WTC11 (cell line): ENCODE data around the gene OR4B1. TPM values are rescaled to one million over a fixed set of nuclear protein-coding genes. Genes with fewer than 3 reads are reported as not detected.
"Not testable (repeated sequence)": the region's sequence is repeated elsewhere in the genome, so short reads cannot be mapped to it uniquely, and the experiment has no call there.

Source experiments
- ATAC-seq: fragments of 200-7000 bp; cut with Tn5 transposase; 2 replicates; pipeline ENCODE4 v1.10.0; 2021; ENCODE audit warnings: mild to moderate bottlenecking, moderate library complexity
- CTCF ChIA-PET: fragments of 300-600 bp; sonication (Branson Sonifier 250); formaldehyde crosslinking; loops from one replicate; lab custom pipeline; 2021; ENCODE audit warnings: antibody characterized with exemption; lab: Charles Lee
- POLR2A ChIA-PET: fragments of 350-600 bp; sonication (Branson Sonifier 250); formaldehyde crosslinking; loops from one replicate; lab custom pipeline; 2021; ENCODE audit warnings: antibody characterized with exemption; lab: Charles Lee
- DNase-seq: peaks from one replicate; pipeline ENCODE4 v3.0.0; 2021; ENCODE audit warnings: low spot score
- H3K27ac Mint-ChIP-seq: 2 replicates; pipeline ENCODE4 v1.8.0; 2021; ENCODE audit warnings: mixed read lengths
- H3K27me3 Mint-ChIP-seq: 2 replicates; pipeline ENCODE4 v1.8.0; 2021; ENCODE audit warnings: low read depth, mild to moderate bottlenecking, moderate library complexity, mixed read lengths
- H3K36me3 Mint-ChIP-seq: 2 replicates; pipeline ENCODE4 v1.8.0; 2021; ENCODE audit warnings: mixed read lengths
- H3K4me1 Mint-ChIP-seq: 2 replicates; pipeline ENCODE4 v1.8.0; 2022; ENCODE audit warnings: mixed read lengths
- H3K4me3 Mint-ChIP-seq: 2 replicates; pipeline ENCODE4 v1.8.0; 2021; ENCODE audit warnings: mild to moderate bottlenecking, moderate library complexity, mixed read lengths
- H3K9me3 Mint-ChIP-seq: 2 replicates; pipeline ENCODE4 v1.8.0; 2021; ENCODE audit warnings: mixed read lengths
- AFF4 ChIP-seq: sonication (generic); formaldehyde crosslinking; IDR thresholded peaks from 2 replicates; pipeline ENCODE4 v1.8.1; 2023; ENCODE audit warnings: mild to moderate bottlenecking, missing genetic modification reagents, borderline replicate concordance
- ATF3 ChIP-seq: sonication (generic); formaldehyde crosslinking; conservative IDR thresholded peaks from 2 replicates; pipeline ENCODE4 v1.8.1; 2022; ENCODE audit warnings: mild to moderate bottlenecking, missing genetic modification reagents
- ERG ChIP-seq: fragments of 250-450 bp; sonication (Bioruptor Pico); IDR thresholded peaks from 2 replicates; pipeline ENCODE4 v1.8.0; 2021; ENCODE audit warnings: mild to moderate bottlenecking
- ETV6 ChIP-seq: sonication (generic); formaldehyde crosslinking; IDR thresholded peaks from 2 replicates; pipeline ENCODE4 v1.8.1; 2022; ENCODE audit warnings: mild to moderate bottlenecking, missing genetic modification reagents
- HMGA2 ChIP-seq: fragments of 250-450 bp; sonication (Bioruptor Pico); IDR thresholded peaks from 2 replicates; pipeline ENCODE4 v1.4.0; 2021; ENCODE audit warnings: mild to moderate bottlenecking, moderate library complexity
- MAX ChIP-seq: sonication (generic); formaldehyde crosslinking; IDR thresholded peaks from 2 replicates; pipeline ENCODE4 v1.8.0; 2022; ENCODE audit warnings: mild to moderate bottlenecking, missing genetic modification reagents
- MXD4 ChIP-seq: fragments of 250-450 bp; sonication (Bioruptor Pico); IDR thresholded peaks from 2 replicates; pipeline ENCODE4 v1.8.0; 2021; ENCODE audit warnings: mild to moderate bottlenecking, moderate library complexity, borderline replicate concordance
- NFATC4 ChIP-seq: fragments of 250-450 bp; sonication (Bioruptor Pico); IDR thresholded peaks from 2 replicates; pipeline ENCODE4 v1.9.0; 2021; ENCODE audit warnings: mild to moderate bottlenecking
- NFE2L1 ChIP-seq: sonication (generic); formaldehyde crosslinking; IDR thresholded peaks from 2 replicates; pipeline ENCODE4 v1.8.1; 2023; ENCODE audit warnings: missing genetic modification reagents
- NFYB ChIP-seq: sonication (generic); formaldehyde crosslinking; conservative IDR thresholded peaks from 2 replicates; pipeline ENCODE4 v1.8.0; 2022; ENCODE audit warnings: low read depth, missing genetic modification reagents
- PRRX2 ChIP-seq: fragments of 250-450 bp; sonication (Bioruptor Pico); IDR thresholded peaks from 2 replicates; pipeline ENCODE4 v1.8.0; 2021; ENCODE audit warnings: mild to moderate bottlenecking
- RELA ChIP-seq: sonication (generic); formaldehyde crosslinking; IDR thresholded peaks from 2 replicates; pipeline ENCODE4 v1.8.1; 2022; ENCODE audit warnings: missing genetic modification reagents, mild to moderate bottlenecking, borderline replicate concordance
- RORB ChIP-seq: fragments of 250-450 bp; sonication (Bioruptor Pico); IDR thresholded peaks from 2 replicates; pipeline ENCODE4 v1.9.0; 2021; ENCODE audit warnings: mild to moderate bottlenecking
- SP1 ChIP-seq: sonication (generic); formaldehyde crosslinking; conservative IDR thresholded peaks from 2 replicates; pipeline ENCODE4 v1.8.1; 2022; ENCODE audit warnings: missing genetic modification reagents
- TCF7 ChIP-seq: sonication (generic); formaldehyde crosslinking; IDR thresholded peaks from 2 replicates; pipeline ENCODE4 v1.8.0; 2022; ENCODE audit warnings: mild to moderate bottlenecking, low read depth, missing genetic modification reagents, moderate library complexity
- ZBTB21 ChIP-seq: sonication (generic); formaldehyde crosslinking; IDR thresholded peaks from 2 replicates; pipeline ENCODE4 v1.8.1; 2023; ENCODE audit warnings: mild to moderate bottlenecking, missing genetic modification reagents, borderline replicate concordance
- ZMAT4 ChIP-seq: fragments of 250-450 bp; sonication (Bioruptor Pico); IDR thresholded peaks from 2 replicates; pipeline ENCODE4 v1.9.0; 2021; ENCODE audit warnings: mild to moderate bottlenecking
- ZNF232 ChIP-seq: sonication (generic); formaldehyde crosslinking; IDR thresholded peaks from 2 replicates; pipeline ENCODE4 v1.8.0; 2022; ENCODE audit warnings: mild to moderate bottlenecking, missing genetic modification reagents
- ZNF317 ChIP-seq: sonication (generic); formaldehyde crosslinking; IDR thresholded peaks from 2 replicates; pipeline ENCODE4 v1.8.1; 2023; ENCODE audit warnings: low read depth, mild to moderate bottlenecking, moderate library complexity, missing genetic modification reagents, borderline replicate concordance
- ZNF532 ChIP-seq: fragments of 250-450 bp; sonication (Bioruptor Pico); IDR thresholded peaks from 2 replicates; pipeline ENCODE4 v1.9.0; 2021; ENCODE audit warnings: mild to moderate bottlenecking, borderline replicate concordance
- ZSCAN18 ChIP-seq: fragments of 250-450 bp; sonication (Bioruptor Pico); IDR thresholded peaks from 2 replicates; pipeline ENCODE4 v2.1.2; 2022; ENCODE audit warnings: mild to moderate bottlenecking, moderate library complexity
- total RNA-seq: library from RNA; stranded (reverse); gene quantifications from 3 replicates; pipeline ENCODE4 v1.2.3, GENCODE V29; 2021

The OR4B1 gene
- total RNA-seq, 1 experiment from 2014 or later, result not detected

GRCh38 chr11:48184452-48184851, 32.2 kb upstream of the OR4B1 start:
- no peak overlapping the region for H3K27ac Mint-ChIP-seq
- H3K27me3 Mint-ChIP-seq, result no peaks in the 10 kb centered on the region; the same call in 1 of the 2 replicates
- ChIA-PET POLR2A (no interaction called here), CTCF (no interaction called here)
- DNase-seq, result no peak
- H3K4me1 Mint-ChIP-seq, result no peaks in the 10 kb centered on the region
- peaks cover 75% of the 10 kb centered on the region for H3K9me3 Mint-ChIP-seq
- H3K4me3 Mint-ChIP-seq, result no peak overlapping the region
- TF ChIP-seq ZNF232 (CRISPR knock-in tag), result no peak
- no peak for TF ChIP-seq MXD4
- no peak for TF ChIP-seq NFYB
- TF ChIP-seq PRRX2 (CRISPR knock-in tag), result no peak
- TF ChIP-seq MAX (CRISPR knock-in tag), result no peak
- no peak for TF ChIP-seq NFE2L1 (CRISPR knock-in tag)
- no peak for TF ChIP-seq ATF3 (CRISPR knock-in tag)
- TF ChIP-seq ZMAT4 (CRISPR knock-in tag), result no peak
- TF ChIP-seq SP1, result no peak
- ATAC-seq, result no peak
- peaks cover 47% of the 10 kb centered on the region for H3K36me3 Mint-ChIP-seq

- not testable (repeated sequence) for ATAC-seq
- H3K9me3 Mint-ChIP-seq, result peaks cover 75% of the 10 kb centered on the region
These were observed 25.5 kb upstream of the OR4B1 start for GRCh38 chr11:48190906-48191654.

GRCh38 chr11:48193876-48194275, 22.7 kb upstream of the OR4B1 start:
- H3K4me1 Mint-ChIP-seq, result no peaks in the 10 kb centered on the region
- ChIA-PET CTCF (no interaction called here), POLR2A (no interaction called here)
- H3K27me3 Mint-ChIP-seq, result peaks cover 9% of the 10 kb centered on the region
- H3K27ac Mint-ChIP-seq, result no peak overlapping the region
- no peak for DNase-seq
- peaks cover 81% of the 10 kb centered on the region for H3K9me3 Mint-ChIP-seq
- no peak for ATAC-seq
- H3K36me3 Mint-ChIP-seq, result peaks cover 48% of the 10 kb centered on the region
- no peak overlapping the region for H3K4me3 Mint-ChIP-seq
- TF ChIP-seq ZNF317 (no peak), ERG (CRISPR knock-in tag) (no peak), ZSCAN18 (CRISPR knock-in tag) (no peak), RELA (CRISPR knock-in tag) (no peak), ETV6 (CRISPR knock-in tag) (no peak), NFATC4 (no peak), HMGA2 (CRISPR knock-in tag) (no peak), TCF7 (CRISPR knock-in tag) (no peak), AFF4 (no peak), ZNF532 (CRISPR knock-in tag) (no peak), RORB (CRISPR knock-in tag) (no peak), ZBTB21 (CRISPR knock-in tag) (no peak)

More at GRCh38 chr11:48190906-48191654, 25.5 kb upstream of the OR4B1 start:
- POLR2A ChIA-PET, DNase-seq, H3K4me1 Mint-ChIP-seq, CTCF ChIA-PET, H3K27ac Mint-ChIP-seq, H3K27me3 Mint-ChIP-seq, H3K4me3 Mint-ChIP-seq: not testable (repeated sequence)
- H3K36me3 Mint-ChIP-seq, result peaks cover 32% of the 10 kb centered on the region
